H9 (cell line): ENCODE results near the gene TRANK1. TPM values are rescaled to one million over a fixed set of nuclear protein-coding genes. Genes with fewer than 3 reads are reported as not detected.

Source experiments
- DNase-seq: peaks from one replicate; pipeline ENCODE4 v3.0.0-alpha.2; 2017
- H2AFZ ChIP-seq: one replicate; pipeline ENCODE4 v1.6.1; 2013; ENCODE audit warnings: mild to moderate bottlenecking, low read length, control low read depth, moderate library complexity
- H2AK5ac ChIP-seq: 2 replicates; pipeline ENCODE4 v1.6.1; 2013; ENCODE audit warnings: low read length, control low read depth, mixed read lengths; ENCODE audit not compliant: insufficient read length
- H2BK120ac ChIP-seq: one replicate; pipeline ENCODE4 v1.6.1; 2013; ENCODE audit warnings: low read depth, mild to moderate bottlenecking, low read length, control low read depth, inconsistent platforms; ENCODE audit not compliant: poor library complexity, severe bottlenecking
- H2BK12ac ChIP-seq: 2 replicates; pipeline ENCODE4 v1.6.1; 2013; ENCODE audit warnings: low read length, control low read depth, mixed read lengths, low read depth; ENCODE audit not compliant: insufficient read length
- H2BK15ac ChIP-seq: 2 replicates; pipeline ENCODE4 v1.6.1; 2013; ENCODE audit warnings: low read depth, low read length, control low read depth
- H2BK20ac ChIP-seq: one replicate; pipeline ENCODE4 v1.6.1; 2013; ENCODE audit warnings: low read depth, mild to moderate bottlenecking, low read length, control low read depth, inconsistent platforms; ENCODE audit not compliant: poor library complexity, severe bottlenecking
- H2BK5ac ChIP-seq: 2 replicates; pipeline ENCODE4 v1.6.1; 2013; ENCODE audit warnings: low read length, control low read depth, mixed read lengths; ENCODE audit not compliant: insufficient read length
- H3K14ac ChIP-seq: 2 replicates; pipeline ENCODE4 v1.6.1; 2013; ENCODE audit warnings: low read length, control low read depth; ENCODE audit not compliant: insufficient read depth
- H3K18ac ChIP-seq: 2 replicates; pipeline ENCODE4 v1.6.1; 2013; ENCODE audit warnings: low read depth, mild to moderate bottlenecking, mixed read lengths, low read length, control low read depth; ENCODE audit not compliant: insufficient read length
- H3K23ac ChIP-seq: 2 replicates; pipeline ENCODE4 v1.6.1; 2013; ENCODE audit warnings: low read length, control low read depth, mixed read lengths, low read depth; ENCODE audit not compliant: insufficient read length
- H3K23me2 ChIP-seq: 2 replicates; pipeline ENCODE4 v1.6.1; 2013; ENCODE audit warnings: low read depth, mild to moderate bottlenecking, mixed read lengths, low read length, control low read depth; ENCODE audit not compliant: insufficient read length, poor library complexity, severe bottlenecking
- H3K27ac ChIP-seq: 2 replicates; pipeline ENCODE4 v1.5.1; 2013; ENCODE audit warnings: low read length, control low read depth, mixed read lengths, low read depth; ENCODE audit not compliant: insufficient read length
- H3K27me3 ChIP-seq: 2 replicates; pipeline ENCODE4 v1.6.1; 2013; ENCODE audit warnings: low read length, control low read depth, inconsistent platforms; ENCODE audit not compliant: insufficient read depth
- H3K4ac ChIP-seq: 2 replicates; pipeline ENCODE4 v1.6.1; 2013; ENCODE audit warnings: low read depth, mild to moderate bottlenecking, control low read depth, inconsistent platforms, low read length, moderate library complexity
- H3K4me1 ChIP-seq: 2 replicates; pipeline ENCODE4 v1.6.1; 2013; ENCODE audit warnings: low read length, control low read depth, inconsistent platforms; ENCODE audit not compliant: insufficient read depth
- H3K4me2 ChIP-seq: 2 replicates; pipeline ENCODE4 v1.6.1; 2013; ENCODE audit warnings: low read length, control low read depth, mixed read lengths; ENCODE audit not compliant: insufficient read length, insufficient read depth
- H3K56ac ChIP-seq: 2 replicates; pipeline ENCODE4 v1.6.1; 2013; ENCODE audit warnings: low read depth, mild to moderate bottlenecking, mixed read lengths, low read length, control low read depth; ENCODE audit not compliant: insufficient read length
- H3K79me1 ChIP-seq: 2 replicates; pipeline ENCODE4 v1.6.1; 2013; ENCODE audit warnings: low read depth, mild to moderate bottlenecking, moderate library complexity, low read length, control low read depth, inconsistent platforms; ENCODE audit not compliant: insufficient read depth, poor library complexity, severe bottlenecking
- H3K79me2 ChIP-seq: 2 replicates; pipeline ENCODE4 v1.6.1; 2013; ENCODE audit warnings: low read length, control low read depth, inconsistent platforms; ENCODE audit not compliant: insufficient read depth
- H3K9ac ChIP-seq: 2 replicates; pipeline ENCODE4 v1.6.1; 2013; ENCODE audit warnings: low read length, control low read depth, mixed read lengths; ENCODE audit not compliant: insufficient read length; ENCODE audit errors: extremely low read depth
- H3K9me3 ChIP-seq: one replicate; pipeline ENCODE4 v1.6.1; 2013; ENCODE audit warnings: low read depth, low read length, inconsistent platforms; ENCODE audit not compliant: control insufficient read depth
- H3T11ph ChIP-seq: one replicate; pipeline ENCODE4 v1.6.1; 2013; ENCODE audit warnings: mild to moderate bottlenecking, low read length, control low read depth, inconsistent platforms
- H4K20me1 ChIP-seq: one replicate; pipeline ENCODE4 v1.6.1; 2013; ENCODE audit not compliant: control insufficient read depth, insufficient read length, insufficient read depth
- H4K5ac ChIP-seq: 2 replicates; pipeline ENCODE4 v1.6.1; 2013; ENCODE audit warnings: low read depth, mild to moderate bottlenecking, mixed read lengths, low read length, control low read depth; ENCODE audit not compliant: insufficient read length
- H4K8ac ChIP-seq: replicated peaks from 2 replicates; pipeline ENCODE4 v1.6.1; 2013; ENCODE audit warnings: low read length, control low read depth, mixed read lengths, low read depth; ENCODE audit not compliant: insufficient read length
- H4K91ac ChIP-seq: 2 replicates; pipeline ENCODE4 v1.6.1; 2013; ENCODE audit warnings: low read depth, mild to moderate bottlenecking, moderate library complexity, mixed read lengths, low read length, control low read depth; ENCODE audit not compliant: insufficient read length
- H3K27ac Mint-ChIP-seq, 3 experiments: 2 replicates in 2 of 3; 3 replicates in 1 of 3; pipeline ENCODE4 v1.8.0; 2020 to 2021; ENCODE audit warnings: mixed read lengths in 3 of 3, mild to moderate bottlenecking in 1 of 3, moderate library complexity in 1 of 3
- H3K27me3 Mint-ChIP-seq: 2 replicates; pipeline ENCODE4 v1.8.0; 2021; ENCODE audit warnings: low read depth, mild to moderate bottlenecking, moderate library complexity, mixed read lengths
- H3K36me3 Mint-ChIP-seq, 3 experiments: 2 replicates in 2 of 3; 3 replicates in 1 of 3; pipeline ENCODE4 v1.8.0; 2020 to 2021; ENCODE audit warnings: low read depth in 3 of 3, mixed read lengths in 3 of 3; ENCODE audit not compliant: insufficient read depth in 1 of 3
- H3K4me1 Mint-ChIP-seq, 2 experiments: 2 replicates each; pipeline ENCODE4 v1.8.0; 2020; ENCODE audit warnings: mixed read lengths in 2 of 2
- H3K4me3 Mint-ChIP-seq, 2 experiments: 2 replicates in 1 of 2; 3 replicates in 1 of 2; pipeline ENCODE4 v1.8.0; 2020 to 2021; ENCODE audit warnings: mild to moderate bottlenecking in 2 of 2, mixed read lengths in 2 of 2, moderate library complexity in 1 of 2
- H3K9me3 Mint-ChIP-seq, 2 experiments: 2 replicates in 1 of 2; 3 replicates in 1 of 2; pipeline ENCODE4 v1.8.0; 2020; ENCODE audit warnings: mild to moderate bottlenecking in 2 of 2, mixed read lengths in 2 of 2, moderate library complexity in 1 of 2
- WGBS: extraction: QIAGEN DNeasy Blood & Tissue Kit; methylation state at CpG from one replicate; pipeline ENCODE4 v1.1.7; 2013; ENCODE audit warnings: missing lambda C conversion rate, low lambda C conversion rate, mixed read lengths; ENCODE audit not compliant: insufficient read length; ENCODE audit errors: extremely low coverage; 5-methylcytosine and 5-hydroxymethylcytosine counted together
- total RNA-seq: library from RNA; stranded (reverse); gene quantifications from 2 replicates; pipeline ENCODE4 v1.2.1, GENCODE V29; 2021
- TF ChIP-seq, protein P1 (sequence below): fragments of 200-600 bp; sonication (generic); conservative IDR thresholded peaks from 3 replicates; pipeline ENCODE4 v1.8.0; 2021; ENCODE audit warnings: antibody characterized with exemption, mild to moderate bottlenecking

Gene TRANK1
- total RNA-seq, 1 experiment from 2014 or later, result 5.9 TPM

DNA sequence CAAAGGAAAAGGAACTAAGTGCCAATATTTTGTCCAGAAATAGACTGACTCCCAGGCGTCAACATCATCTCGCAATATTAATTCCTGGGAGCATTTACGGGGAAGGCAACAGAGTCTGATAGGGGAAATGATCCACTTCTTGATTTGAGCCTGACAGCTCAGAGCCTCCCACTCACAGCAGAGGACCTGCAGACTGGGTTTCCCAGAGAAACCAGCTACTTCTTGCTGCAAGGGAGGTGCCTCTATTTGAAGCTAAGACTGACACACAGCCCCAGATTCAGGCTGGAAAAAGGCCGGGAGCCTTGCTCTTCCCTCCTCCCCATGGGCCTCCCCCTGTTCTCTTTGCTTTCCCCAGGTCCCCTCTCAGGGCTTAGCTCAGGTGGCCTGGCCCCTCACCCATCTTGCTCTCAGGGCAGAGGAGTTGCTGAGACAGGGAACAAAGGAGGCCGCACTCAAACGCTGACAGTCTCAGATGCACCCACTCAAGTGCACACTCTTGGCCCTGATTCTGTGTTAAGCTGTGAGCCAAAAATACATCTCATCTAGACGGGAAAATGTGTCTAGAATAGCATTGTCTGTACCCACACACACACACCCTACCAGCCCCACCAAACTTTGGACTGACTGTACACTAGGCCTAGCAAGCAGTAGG lies 130.7 kb downstream of the TRANK1 start:
- TF ChIP-seq, protein P1, sequence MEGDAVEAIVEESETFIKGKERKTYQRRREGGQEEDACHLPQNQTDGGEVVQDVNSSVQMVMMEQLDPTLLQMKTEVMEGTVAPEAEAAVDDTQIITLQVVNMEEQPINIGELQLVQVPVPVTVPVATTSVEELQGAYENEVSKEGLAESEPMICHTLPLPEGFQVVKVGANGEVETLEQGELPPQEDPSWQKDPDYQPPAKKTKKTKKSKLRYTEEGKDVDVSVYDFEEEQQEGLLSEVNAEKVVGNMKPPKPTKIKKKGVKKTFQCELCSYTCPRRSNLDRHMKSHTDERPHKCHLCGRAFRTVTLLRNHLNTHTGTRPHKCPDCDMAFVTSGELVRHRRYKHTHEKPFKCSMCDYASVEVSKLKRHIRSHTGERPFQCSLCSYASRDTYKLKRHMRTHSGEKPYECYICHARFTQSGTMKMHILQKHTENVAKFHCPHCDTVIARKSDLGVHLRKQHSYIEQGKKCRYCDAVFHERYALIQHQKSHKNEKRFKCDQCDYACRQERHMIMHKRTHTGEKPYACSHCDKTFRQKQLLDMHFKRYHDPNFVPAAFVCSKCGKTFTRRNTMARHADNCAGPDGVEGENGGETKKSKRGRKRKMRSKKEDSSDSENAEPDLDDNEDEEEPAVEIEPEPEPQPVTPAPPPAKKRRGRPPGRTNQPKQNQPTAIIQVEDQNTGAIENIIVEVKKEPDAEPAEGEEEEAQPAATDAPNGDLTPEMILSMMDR, result no peak
- Histone ChIP-seq H3K4me1 (no peaks in the 10 kb centered on the region), H3K18ac (no peak overlapping the region), H3K27ac (no peak overlapping the region), H2AK5ac (no peak overlapping the region), H3K14ac (no peak overlapping the region), H3K23ac (no peak overlapping the region), H2BK15ac (no peak overlapping the region), H4K91ac (no peak overlapping the region), H3K79me2 (no peaks in the 10 kb centered on the region), H3K27me3 (no peaks in the 10 kb centered on the region), H4K5ac (no peak overlapping the region), H2BK120ac (no peak overlapping the region), H3K4ac (no peak overlapping the region), H4K20me1 (peaks cover 3% of the 10 kb centered on the region), H3K9me3 (no peaks in the 10 kb centered on the region), H4K8ac (no peak overlapping the region), H3K4me2 (no peak overlapping the region), H2BK20ac (no peak overlapping the region), H3K9ac (no peak overlapping the region), H3K56ac (no peak overlapping the region), H3K23me2 (no peaks in the 10 kb centered on the region), H3T11ph (no peak overlapping the region), H2BK5ac (no peak overlapping the region), H3K79me1 (no peaks in the 10 kb centered on the region), H2AFZ (no peak overlapping the region), H2BK12ac (no peak overlapping the region)
- peaks cover 10 to 15% of the 10 kb centered on the region in 2 experiments for H3K4me1 Mint-ChIP-seq
- no peaks in the 10 kb centered on the region; the same call in none of the 2 replicates for H3K27me3 Mint-ChIP-seq
- H3K4me3 Mint-ChIP-seq, result no peak overlapping the region
- H3K27ac Mint-ChIP-seq, result peak overlapping the region in 1 of 3 experiments; percentile 73; a peak in 1 of 7 replicates
- no peaks in the 10 kb centered on the region for H3K9me3 Mint-ChIP-seq
- no CpG with 5 or more reads among the region's 7 CpGs for WGBS
- no peaks in the 10 kb centered on the region for H3K36me3 Mint-ChIP-seq
- no peak for DNase-seq
